K562 (cell line): ENCODE measurements around the gene TRIM31. TPM values are rescaled to one million over a fixed set of nuclear protein-coding genes. Genes with fewer than 3 reads are reported as not detected.
A peak's percentile ranks its signal among the peaks of the same experiment; 100 is the strongest.

Source experiments
- ATAC-seq: fragments of 200-7000 bp; cut with Tn5 transposase; 3 replicates; pipeline ENCODE4 v1.9.1; 2020; ENCODE audit warnings: moderate library complexity
- BruUV-seq: library from RNA; stranded (reverse); fragments of 400-500 nt; replicated peaks from 2 replicates; lab custom pipeline; 2021; lab: Mats Ljungman, UMichigan
- CTCF ChIA-PET: fragments of 300-600 bp; formaldehyde crosslinking; extraction: SDS; loops from one replicate; lab custom pipeline; 2021; ENCODE audit warnings: low intra/inter-chr PET ratio; lab: Yijun Ruan, JAX
- POLR2A ChIA-PET: fragments of 300-600, 350-650 bp; sonication (Branson Sonifier 250); formaldehyde crosslinking; extraction: SDS; loops from one replicate; lab custom pipeline; 2021; ENCODE audit warnings: antibody characterized with exemption, inconsistent platforms; lab: Yijun Ruan, JAX
- DNase-seq, 4 experiments: peaks; one replicate each; pipeline versions ENCODE4 v3.0.0 to v3.0.0-alpha.2; 2011 to 2018; ENCODE audit warnings: low spot score in 3 of 4, mixed read lengths in 3 of 4; ENCODE audit errors: extremely low read depth in 1 of 4
- FAIRE-seq: peaks from 2 replicates; lab custom pipeline; 2011; peaks lifted over from hg19 to GRCh38; lab: Jason Lieb, UNC
- H2AFZ ChIP-seq: 2 replicates; pipeline ENCODE4 v1.6.0; 2011; ENCODE audit warnings: low read depth, low read length, control low read depth, inconsistent platforms
- H3K27ac ChIP-seq: fragments of 200-600 bp; 3 replicates; pipeline ENCODE4 v1.8.0; 2011; ENCODE audit warnings: low read depth, mild to moderate bottlenecking, control low read depth, inconsistent platforms, low read length, moderate library complexity, mixed read lengths; ENCODE audit errors: extremely low read depth
- H3K27me3 ChIP-seq, 2 experiments: fragments of 300-600 bp in 1 of 2; 2 replicates in 1 of 2; 3 replicates in 1 of 2; pipeline versions ENCODE4 v1.6.0 to v1.8.0; 2011; ENCODE audit warnings: inconsistent platforms in 2 of 2, low read length in 2 of 2, mild to moderate bottlenecking in 1 of 2, mixed read lengths in 1 of 2, moderate library complexity in 1 of 2; ENCODE audit not compliant: control insufficient read depth in 2 of 2, insufficient read depth in 2 of 2
- H3K36me3 ChIP-seq: fragments of 300-600 bp; 3 replicates; pipeline ENCODE4 v1.8.0; 2011; ENCODE audit warnings: mild to moderate bottlenecking, low read length, inconsistent platforms; ENCODE audit not compliant: control insufficient read depth, insufficient read depth
- H3K4me1 ChIP-seq, 2 experiments: fragments of 200-600 bp in 1 of 2; replicated peaks in 1 of 2; 2 replicates in 1 of 2; 3 replicates in 1 of 2; pipeline versions ENCODE4 v1.5.1 to v1.8.0; 2011; ENCODE audit warnings: inconsistent platforms in 2 of 2, low read length in 2 of 2, mild to moderate bottlenecking in 1 of 2, mixed read lengths in 1 of 2, moderate library complexity in 1 of 2; ENCODE audit not compliant: control insufficient read depth in 2 of 2, insufficient read depth in 2 of 2
- H3K4me2 ChIP-seq: 2 replicates; pipeline ENCODE4 v1.6.1; 2011; ENCODE audit warnings: low read length, control low read depth, inconsistent platforms, mixed read lengths; ENCODE audit not compliant: insufficient read depth
- H3K4me3 ChIP-seq: fragments of 200-600 bp; sonication (generic), shearing (Covaris generic); 2 replicates; pipeline ENCODE4 v1.5.1; 2016; ENCODE audit warnings: control low read depth, inconsistent platforms
- H3K79me2 ChIP-seq: fragments of 200-600 bp; 3 replicates; pipeline ENCODE4 v1.8.0; 2011; ENCODE audit warnings: low read length, inconsistent platforms; ENCODE audit not compliant: control insufficient read depth, insufficient read depth
- H3K9ac ChIP-seq, 2 experiments: 2 replicates each; pipeline versions ENCODE4 v1.6.0 to v1.6.1; 2011; ENCODE audit warnings: low read depth in 2 of 2, low read length in 2 of 2, control low read depth in 1 of 2, inconsistent platforms in 1 of 2, mild to moderate bottlenecking in 1 of 2, mixed read lengths in 1 of 2; ENCODE audit not compliant: insufficient read depth in 1 of 2
- H3K9me1 ChIP-seq: one replicate; pipeline ENCODE4 v1.6.0; 2011; ENCODE audit warnings: inconsistent platforms, mild to moderate bottlenecking, low read length, moderate library complexity; ENCODE audit not compliant: control insufficient read depth, insufficient read depth
- H3K9me3 ChIP-seq: replicated peaks from 2 replicates; pipeline ENCODE4 v1.5.1; 2011; ENCODE audit warnings: low read depth, low read length, inconsistent platforms; ENCODE audit not compliant: control insufficient read depth, insufficient read depth
- H4K20me1 ChIP-seq: replicated peaks from 2 replicates; pipeline ENCODE4 v1.6.1; 2011; ENCODE audit warnings: low read length, inconsistent platforms, mixed read lengths; ENCODE audit not compliant: control insufficient read depth, insufficient read depth
- FUS ChIP-seq: fragments of 200-400 bp; formaldehyde crosslinking; optimal IDR thresholded peaks from 2 replicates; pipeline ENCODE3; 2017; ENCODE audit warnings: low read depth, low read length
- POU5F1 ChIP-seq: fragments of 150-350 bp; IDR thresholded peaks from 2 replicates; pipeline ENCODE4 v1.6.1; 2014; ENCODE audit warnings: borderline replicate concordance, low read length, low read depth, mild to moderate bottlenecking; ENCODE audit not compliant: partially characterized antibody
- PTBP1 ChIP-seq: fragments of 200-400 bp; formaldehyde crosslinking; IDR thresholded peaks from 2 replicates; pipeline ENCODE4 v1.6.1; 2017; ENCODE audit warnings: low read depth, low read length
- TBL1XR1 ChIP-seq, 2 experiments: IDR thresholded peaks; 2 replicates each; pipeline ENCODE4 v1.6.1; 2012; ENCODE audit warnings: improper control_type of control experiment in 2 of 2, low read length in 2 of 2, mild to moderate bottlenecking in 1 of 2
- ZNF589 ChIP-seq: fragments of 200-800 bp; sonication (Bioruptor generic); IDR thresholded peaks from 2 replicates; pipeline ENCODE4 v1.6.1; 2016; ENCODE audit warnings: low read depth, missing genetic modification characterization, missing compliant biosample characterization
- WGBS: fragments of 100-300 bp; shearing (Covaris generic); methylation state at CpG from one replicate; pipeline ENCODE4 v1.1.6; 2016; ENCODE audit warnings: low coverage, mixed read lengths; ENCODE audit not compliant: insufficient coverage; ENCODE audit errors: missing lambda C conversion rate; 5-methylcytosine and 5-hydroxymethylcytosine counted together
- in situ Hi-C: fragments of 300-500 bp; cut with MboI; formaldehyde crosslinking; loops from 4 replicates; pipeline ENCODE4 v1.15.0; 2018; ENCODE audit warnings: inconsistent platforms, mixed read lengths
- intact Hi-C: fragments of 100-400 bp; cut with micrococcal nuclease; formaldehyde crosslinking; loops from 2 replicates; pipeline ENCODE4 v1.14.2; 2022
- polyA plus RNA-seq, 8 experiments: library from polyadenylated mRNA; depleted of rRNA in 4 of 8; stranded (reverse) in 5 of 8; unstranded in 3 of 8; fragments of >200 nt; fragmentation: Nextera tagmentation in 2 of 8; fragmentation: Illumina TruSeq in 1 of 8; extraction: Ambion mirVana in 2 of 8; extraction: Trizol in 1 of 8; gene quantifications; 2 replicates each; pipeline versions ENCODE4 v1.2.1 to v1.2.3, GENCODE V29; 2011 to 2014; ENCODE audit warnings: inconsistent platforms in 1 of 8, missing spikeins in 1 of 8
- total RNA-seq, 7 experiments: library from RNA; depleted of rRNA in 6 of 7; stranded (reverse); fragments of >200 nt in 6 of 7; fragmentation: Illumina TruSeq in 2 of 7; extraction: Trizol in 2 of 7; gene quantifications; 2 replicates each; pipeline versions ENCODE4 v1.2.1 to v1.2.3, GENCODE V29; 2011 to 2021; ENCODE audit warnings: low replicate concordance in 1 of 7

TRIM31 gene
- total and polyA plus RNA-seq, 9 of the 15 experiments (the other 6 are each of a cell fraction or from before 2014, with no cell fraction given) = not detected

GRCh38 chr6:30155520-30156261 lies 42.8 kb upstream of the TRIM31 start:
- BruUV-seq = no TSS peak
- Histone ChIP-seq H3K9me3 (no peaks in the 10 kb centered on the region), H3K4me2 (peak overlapping the region; percentile 22; the same call in 1 of the 2 replicates), H3K9me1 (no peaks in the 10 kb centered on the region), H3K4me1 (peaks cover 6 to 33% of the 10 kb centered on the region in 2 experiments), H3K36me3 (no peaks in the 10 kb centered on the region), H2AFZ (no peak overlapping the region; the same call in 1 of the 2 replicates), H3K27ac (no peak overlapping the region), H3K79me2 (no peaks in the 10 kb centered on the region), H3K27me3 (peaks cover 2 to 23% of the 10 kb centered on the region in 2 experiments; a peak in 3 of 5 replicates), H3K4me3 (no peak overlapping the region), H3K9ac (no peak overlapping the region), H4K20me1 (no peaks in the 10 kb centered on the region)
- DNase-seq = no peak
- peak; percentile 74; the same call in 1 of the 2 replicates for TF ChIP-seq ZNF589 (CRISPR knock-in tag)
- no peak for TF ChIP-seq PTBP1
- TF ChIP-seq FUS = no peak
- TF ChIP-seq TBL1XR1 (IDR thresholded peaks at IDR 0.05; ENCODE audit: low read length in 2 of 2) = no peak
- no peak for TF ChIP-seq POU5F1
- in situ Hi-C loops = no loop called here
- 25% methylated on average over 2 of the region's 2 CpGs for WGBS
- ChIA-PET CTCF (no interaction called here), POLR2A (no interaction called here)
- ATAC-seq = no peak
- FAIRE-seq = no peak
- intact Hi-C loops = no loop called here
